GM23248 (cell line): ENCODE measurements around the gene OPCML. TPM values are rescaled to one million over a fixed set of nuclear protein-coding genes. Genes with fewer than 3 reads are reported as not detected.

ENCODE experiments used
- DNase-seq: peaks from one replicate; pipeline ENCODE4 v3.0.0-alpha.2; 2015
- H2AFZ ChIP-seq: fragments of 200-600 bp; sonication (generic); 2 replicates; pipeline ENCODE4 v1.6.1; 2016; ENCODE audit warnings: antibody characterized with exemption
- H3F3A ChIP-seq: fragments of 200-600 bp; sonication (generic); 2 replicates; pipeline ENCODE4 v1.6.1; 2016; ENCODE audit warnings: mild to moderate bottlenecking, antibody characterized with exemption, mixed run types; ENCODE audit not compliant: insufficient read depth
- H3K27ac ChIP-seq: fragments of 200-600 bp; sonication (generic); 2 replicates; pipeline ENCODE4 v1.5.1; 2016; ENCODE audit warnings: mild to moderate bottlenecking
- H3K27me3 ChIP-seq: fragments of 200-600 bp; sonication (generic); replicated peaks from 2 replicates; pipeline ENCODE4 v1.6.1; 2016; ENCODE audit warnings: mild to moderate bottlenecking; ENCODE audit not compliant: insufficient read depth
- H3K36me3 ChIP-seq: fragments of 200-600 bp; sonication (generic); 2 replicates; pipeline ENCODE4 v1.6.1; 2016; ENCODE audit warnings: low read depth, mild to moderate bottlenecking
- H3K4me1 ChIP-seq: fragments of 200-600 bp; sonication (generic); 2 replicates; pipeline ENCODE4 v1.6.1; 2016; ENCODE audit warnings: mild to moderate bottlenecking; ENCODE audit not compliant: insufficient read depth
- H3K4me2 ChIP-seq: fragments of 200-600 bp; sonication (generic); one replicate; pipeline ENCODE4 v1.6.1; 2016; ENCODE audit warnings: mild to moderate bottlenecking; ENCODE audit not compliant: unreplicated experiment
- H3K4me3 ChIP-seq: fragments of 200-600 bp; sonication (generic); 2 replicates; pipeline ENCODE4 v1.5.1; 2016; ENCODE audit warnings: mild to moderate bottlenecking
- H3K79me2 ChIP-seq: fragments of 200-600 bp; sonication (generic); 2 replicates; pipeline ENCODE4 v1.6.1; 2016; ENCODE audit warnings: mild to moderate bottlenecking; ENCODE audit not compliant: insufficient read depth
- H3K9ac ChIP-seq: fragments of 200-600 bp; sonication (generic); 2 replicates; pipeline ENCODE4 v1.6.1; 2016; ENCODE audit warnings: mild to moderate bottlenecking
- H3K9me2 ChIP-seq: fragments of 200-600 bp; sonication (generic); 2 replicates; pipeline ENCODE4 v1.6.1; 2016; ENCODE audit warnings: mixed run types, mild to moderate bottlenecking, moderate library complexity; ENCODE audit not compliant: insufficient read depth
- H3K9me3 ChIP-seq: fragments of 200-600 bp; sonication (generic); one replicate; pipeline ENCODE4 v1.6.1; 2017; ENCODE audit warnings: low read depth
- H4K20me1 ChIP-seq: fragments of 200-600 bp; sonication (generic); 2 replicates; pipeline ENCODE4 v1.6.0; 2016; ENCODE audit not compliant: insufficient read depth
- EZH2 ChIP-seq: fragments of 200-600 bp; sonication (generic); IDR thresholded peaks from 2 replicates; pipeline ENCODE4 v1.6.1; 2018; ENCODE audit warnings: antibody characterized with exemption, mild to moderate bottlenecking; ENCODE audit not compliant: insufficient read depth, poor library complexity, severe bottlenecking
- EZH2phosphoT487 ChIP-seq: fragments of 200-600 bp; sonication (generic); IDR thresholded peaks from 2 replicates; pipeline ENCODE4 v1.6.1; 2018; ENCODE audit warnings: antibody characterized with exemption, moderate library complexity, mild to moderate bottlenecking, low read depth; ENCODE audit not compliant: insufficient read depth
- WGBS, 2 experiments: methylation state at CpG; one replicate each; pipeline ENCODE4 v1.1.6; 2015 to 2017; ENCODE audit warnings: low lambda C conversion rate in 2 of 2, low coverage in 1 of 2; ENCODE audit errors: missing lambda C conversion rate in 2 of 2; 5-methylcytosine and 5-hydroxymethylcytosine counted together
- in situ Hi-C: fragments of 300-500 bp; cut with MboI; formaldehyde crosslinking; loops from 2 replicates; pipeline ENCODE4 v1.15.0; 2020
- polyA plus RNA-seq: library from polyadenylated mRNA; unstranded; fragments of >200 nt; fragmentation: Nextera tagmentation; extraction: Ambion mirVana; gene quantifications from 2 replicates; pipeline ENCODE4 v1.2.1, GENCODE V29; 2016
- total RNA-seq: library from RNA; depleted of rRNA; stranded (reverse); fragments of >200 nt; shearing (Covaris generic); gene quantifications from 2 replicates; pipeline ENCODE4 v1.2.3, GENCODE V29; 2014

The OPCML gene
- total and polyA plus RNA-seq, 2 experiments from 2014 or later = 0.69 to 1.6 TPM

GRCh38 chr11:133134314-133135173 is 397.8 kb downstream of the OPCML start:
- 16 to 18% methylated on average over 11 of the region's 11 CpGs for WGBS, 2 experiments
- H3K36me3 ChIP-seq = no peaks in the 10 kb centered on the region
- 0 out of 2 replicates have a peak, but pooled peaks cover 5% of the 10 kb centered on the region for H3K27me3 ChIP-seq
- H3K79me2 ChIP-seq = no peaks in the 10 kb centered on the region
- H3K4me1 ChIP-seq = no peaks in the 10 kb centered on the region
- H3K9me2 ChIP-seq = no peaks in the 10 kb centered on the region
- H3K27ac ChIP-seq = no peak overlapping the region
- no peaks in the 10 kb centered on the region for H3F3A ChIP-seq
- no peaks in the 10 kb centered on the region for H4K20me1 ChIP-seq
- no peak overlapping the region for H3K4me3 ChIP-seq
- H2AFZ ChIP-seq = no peak overlapping the region
- in situ Hi-C loops = no loop called here
- H3K9me3 ChIP-seq = no peaks in the 10 kb centered on the region
- H3K4me2 ChIP-seq = no peak overlapping the region
- TF ChIP-seq EZH2 (no peak), EZH2phosphoT487 (no peak)
- H3K9ac ChIP-seq = no peak overlapping the region
- DNase-seq = peak; percentile 50

GRCh38 chr11:133133606-133134005 is 398.7 kb downstream of the OPCML start:
- Histone ChIP-seq H3K36me3 (no peaks in the 10 kb centered on the region), H3K4me1 (no peaks in the 10 kb centered on the region), H2AFZ (no peak overlapping the region), H3F3A (no peaks in the 10 kb centered on the region), H3K27ac (no peak overlapping the region), H3K9me3 (no peaks in the 10 kb centered on the region), H3K79me2 (no peaks in the 10 kb centered on the region), H3K9me2 (no peaks in the 10 kb centered on the region), H3K4me2 (no peak overlapping the region), H3K4me3 (no peak overlapping the region), H3K9ac (no peak overlapping the region), H4K20me1 (no peaks in the 10 kb centered on the region), H3K27me3 (0 out of 2 replicates have a peak, but pooled peaks cover 5% of the 10 kb centered on the region)
- DNase-seq = no peak
- 23 to 25% methylated on average over 4 of the region's 4 CpGs for WGBS, 2 experiments
- TF ChIP-seq EZH2phosphoT487 (no peak), EZH2 (no peak)
- in situ Hi-C loops = no loop called here

- WGBS, 2 experiments = 4 to 14% methylated on average over 3 of the region's 3 CpGs
- no peak overlapping the region for H3K4me3 ChIP-seq
- H2AFZ ChIP-seq = no peak overlapping the region
- DNase-seq = peak; percentile 13
- H3K36me3 ChIP-seq = no peaks in the 10 kb centered on the region
- no peaks in the 10 kb centered on the region for H3K79me2 ChIP-seq
- H3K27ac ChIP-seq = no peak overlapping the region
- 0 out of 2 replicates have a peak, but pooled peaks cover 5% of the 10 kb centered on the region for H3K27me3 ChIP-seq
- H3K9me2 ChIP-seq = no peaks in the 10 kb centered on the region
- H3K9me3 ChIP-seq = no peaks in the 10 kb centered on the region
- TF ChIP-seq EZH2phosphoT487 (no peak), EZH2 (no peak)
- H3K4me2 ChIP-seq = no peak overlapping the region
- no peaks in the 10 kb centered on the region for H3K4me1 ChIP-seq
- no peak overlapping the region for H3K9ac ChIP-seq
- in situ Hi-C loops = no loop called here
- H4K20me1 ChIP-seq = no peaks in the 10 kb centered on the region
- no peaks in the 10 kb centered on the region for H3F3A ChIP-seq
Observed at GRCh38 chr11:133133050-133133449, 399.3 kb downstream of the OPCML start.

GRCh38 chr11:133127741-133128140 is 404.6 kb downstream of the OPCML start:
- Histone ChIP-seq H4K20me1 (no peaks in the 10 kb centered on the region), H3K27me3 (no peaks in the 10 kb centered on the region), H3K4me2 (no peak overlapping the region), H3K9me3 (no peaks in the 10 kb centered on the region), H3K9me2 (no peaks in the 10 kb centered on the region), H3K9ac (no peak overlapping the region), H3K79me2 (no peaks in the 10 kb centered on the region), H3F3A (no peaks in the 10 kb centered on the region), H3K27ac (no peak overlapping the region), H2AFZ (no peak overlapping the region), H3K4me1 (no peaks in the 10 kb centered on the region), H3K4me3 (no peak overlapping the region), H3K36me3 (no peaks in the 10 kb centered on the region)
- DNase-seq = no peak
- no peak for TF ChIP-seq EZH2
- no peak for TF ChIP-seq EZH2phosphoT487
- in situ Hi-C loops = no loop called here
- WGBS, 2 experiments = 42 to 45% methylated on average over 7 of the region's 7 CpGs
